Fibroblast of lung (primary cell): ENCODE data around the gene CCIN.

Experiments used
- EZH2 ChIP-seq: IDR thresholded peaks from 2 replicates; pipeline ENCODE4 v1.5.1; 2012; ENCODE audit warnings: low read length, control low read depth, mild to moderate bottlenecking; ENCODE audit errors: missing control alignments
- TF ChIP-seq, protein P1 (sequence below), 2 donors: IDR thresholded peaks in 1 of 2; conservative IDR thresholded peaks in 1 of 2; 1 replicate in 1 of 2; 2 replicates in 1 of 2; pipeline ENCODE4 v1.5.1; 2011 to 2012; ENCODE audit warnings: low read length in 2 of 2, control low read depth in 1 of 2, inconsistent platforms in 1 of 2, low read depth in 1 of 2, mild to moderate bottlenecking in 1 of 2

DNA sequence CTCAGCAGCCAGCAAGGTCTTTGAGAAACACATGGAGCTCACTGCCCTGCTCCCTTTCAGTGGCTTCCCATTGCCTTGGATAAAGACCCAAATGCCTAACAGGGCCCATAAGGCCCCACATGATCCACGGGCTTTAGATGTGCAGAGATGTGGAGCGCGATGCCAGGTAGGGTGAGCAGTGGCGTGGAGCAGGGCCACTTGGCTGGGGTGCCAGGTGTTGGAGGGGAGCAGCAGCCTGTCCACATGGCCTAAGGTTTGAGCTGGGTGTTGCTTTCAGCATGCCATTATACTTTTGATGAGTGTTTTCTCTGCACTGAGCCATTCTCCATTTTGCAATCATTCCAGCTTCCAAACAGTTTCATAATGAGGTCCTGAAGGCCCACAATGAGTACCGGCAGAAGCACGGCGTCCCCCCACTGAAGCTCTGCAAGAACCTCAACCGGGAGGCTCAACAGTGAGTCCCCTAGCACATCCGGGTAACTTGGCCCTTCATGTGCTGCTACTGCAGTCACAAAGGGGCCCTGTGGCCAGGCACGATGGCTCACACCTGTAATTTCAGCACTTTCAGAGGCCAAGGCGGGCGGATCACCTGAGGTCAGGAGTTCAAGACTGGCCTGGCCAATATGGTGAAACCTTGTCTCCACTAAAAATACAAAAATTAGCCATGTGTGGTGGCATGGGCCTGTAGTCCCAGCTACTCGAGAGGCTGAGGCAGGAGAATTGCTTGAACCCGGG lies 21.6 kb upstream of the CCIN start:
- TF ChIP-seq, protein P1, sequence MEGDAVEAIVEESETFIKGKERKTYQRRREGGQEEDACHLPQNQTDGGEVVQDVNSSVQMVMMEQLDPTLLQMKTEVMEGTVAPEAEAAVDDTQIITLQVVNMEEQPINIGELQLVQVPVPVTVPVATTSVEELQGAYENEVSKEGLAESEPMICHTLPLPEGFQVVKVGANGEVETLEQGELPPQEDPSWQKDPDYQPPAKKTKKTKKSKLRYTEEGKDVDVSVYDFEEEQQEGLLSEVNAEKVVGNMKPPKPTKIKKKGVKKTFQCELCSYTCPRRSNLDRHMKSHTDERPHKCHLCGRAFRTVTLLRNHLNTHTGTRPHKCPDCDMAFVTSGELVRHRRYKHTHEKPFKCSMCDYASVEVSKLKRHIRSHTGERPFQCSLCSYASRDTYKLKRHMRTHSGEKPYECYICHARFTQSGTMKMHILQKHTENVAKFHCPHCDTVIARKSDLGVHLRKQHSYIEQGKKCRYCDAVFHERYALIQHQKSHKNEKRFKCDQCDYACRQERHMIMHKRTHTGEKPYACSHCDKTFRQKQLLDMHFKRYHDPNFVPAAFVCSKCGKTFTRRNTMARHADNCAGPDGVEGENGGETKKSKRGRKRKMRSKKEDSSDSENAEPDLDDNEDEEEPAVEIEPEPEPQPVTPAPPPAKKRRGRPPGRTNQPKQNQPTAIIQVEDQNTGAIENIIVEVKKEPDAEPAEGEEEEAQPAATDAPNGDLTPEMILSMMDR (conservative IDR thresholded peaks at IDR 0.05 in 1 of 2, IDR thresholded peaks at IDR 0.05 in 1 of 2; ENCODE audit: low read depth in 1 of 2, low read length in 2 of 2): no peak
- TF ChIP-seq EZH2: no peak
